ENCODE measurements around the gene GPSM1.

The GPSM1 gene

GRCh38 chr9:136287960-136288753 is 39.2 kb upstream of the GPSM1 start:
- no peak for TF ChIP-seq TEAD4 (IDR thresholded peaks at IDR 0.05)
- TF ChIP-seq ZBTB7A (IDR thresholded peaks at IDR 0.05; ENCODE audit: low read depth) = 0 out of 2 replicates have a peak, but pooled peaks have one; percentile 38
- TF ChIP-seq YY1 (IDR thresholded peaks at IDR 0.05; ENCODE audit: low read depth) = no peak

GRCh38 chr9:136289651-136290507 is 37.5 kb upstream of the GPSM1 start:
- TF ChIP-seq CREB1 (IDR thresholded peaks at IDR 0.05; ENCODE audit: low read depth) (no peak), TCF12 (IDR thresholded peaks at IDR 0.05; ENCODE audit: low read depth) (no peak), YY1 (IDR thresholded peaks at IDR 0.05; ENCODE audit: low read depth) (no peak), EP300 (IDR thresholded peaks at IDR 0.05; ENCODE audit: borderline replicate concordance) (no peak), RAD21 (IDR thresholded peaks at IDR 0.05; ENCODE audit: low read depth) (no peak), USF1 (IDR thresholded peaks at IDR 0.05) (no peak), REST (IDR thresholded peaks at IDR 0.05; ENCODE audit: low read depth) (no peak), EGR1 (IDR thresholded peaks at IDR 0.05) (no peak), ZBTB7A (IDR thresholded peaks at IDR 0.05; ENCODE audit: low read depth) (no peak), TAF1 (IDR thresholded peaks at IDR 0.05; ENCODE audit: low read depth) (no peak), CEBPB (IDR thresholded peaks at IDR 0.05) (no peak), NFIC (IDR thresholded peaks at IDR 0.05) (no peak), FOXM1 (IDR thresholded peaks at IDR 0.05; ENCODE audit: borderline replicate concordance, low read depth) (no peak), TEAD4 (IDR thresholded peaks at IDR 0.05) (no peak)

- no peak for TF ChIP-seq EP300 (IDR thresholded peaks at IDR 0.05; ENCODE audit: borderline replicate concordance)
- no peak for TF ChIP-seq ZBTB7A (IDR thresholded peaks at IDR 0.05; ENCODE audit: low read depth)
- no peak for TF ChIP-seq RAD21 (IDR thresholded peaks at IDR 0.05; ENCODE audit: low read depth)
- no peak for TF ChIP-seq CREB1 (IDR thresholded peaks at IDR 0.05; ENCODE audit: low read depth)
- no peak for TF ChIP-seq EGR1 (IDR thresholded peaks at IDR 0.05)
- TF ChIP-seq REST (IDR thresholded peaks at IDR 0.05; ENCODE audit: low read depth) = no peak
- TF ChIP-seq TCF12 (IDR thresholded peaks at IDR 0.05; ENCODE audit: low read depth) = no peak
- no peak for TF ChIP-seq NFIC (IDR thresholded peaks at IDR 0.05)
- TF ChIP-seq USF1 (IDR thresholded peaks at IDR 0.05) = no peak
- TF ChIP-seq TEAD4 (IDR thresholded peaks at IDR 0.05) = no peak
- TF ChIP-seq YY1 (IDR thresholded peaks at IDR 0.05; ENCODE audit: low read depth) = no peak
- no peak for TF ChIP-seq MAX (IDR thresholded peaks at IDR 0.05)
- TF ChIP-seq FOXM1 (IDR thresholded peaks at IDR 0.05; ENCODE audit: borderline replicate concordance, low read depth) = no peak
Measured at GRCh38 chr9:136290508-136291000, 36.8 kb upstream of the GPSM1 start.

- TF ChIP-seq TCF12 (IDR thresholded peaks at IDR 0.05; ENCODE audit: low read depth) = peak; percentile 42; the same call in 1 of the 2 replicates
- TF ChIP-seq REST (IDR thresholded peaks at IDR 0.05; ENCODE audit: low read depth) = no peak
- peak; percentile 46 for TF ChIP-seq EGR1 (IDR thresholded peaks at IDR 0.05)
Measured at GRCh38 chr9:136291306-136292025, 35.9 kb upstream of the GPSM1 start.
